GM23338 (cell line): Measurements from ENCODE around the gene C1orf116. TPM values are rescaled to one million over a fixed set of nuclear protein-coding genes. Genes with fewer than 3 reads are reported as not detected.

Source experiments
- ATAC-seq: fragments of 200-7000 bp; cut with Tn5 transposase; 3 replicates; pipeline ENCODE4 v1.9.1; 2020
- DNase-seq: peaks from one replicate; pipeline ENCODE4 v3.0.0-alpha.2; 2015; ENCODE audit warnings: low spot score
- H2AFZ ChIP-seq: fragments of 200-600 bp; sonication (generic); 2 replicates; pipeline ENCODE4 v1.8.0; 2016; ENCODE audit warnings: antibody characterized with exemption, mild to moderate bottlenecking, moderate library complexity
- H3F3A ChIP-seq: fragments of 200-600 bp; sonication (generic); replicated peaks from 2 replicates; pipeline ENCODE4 v1.8.0; 2017; ENCODE audit warnings: antibody characterized with exemption, mixed run types, low read depth
- H3K27ac ChIP-seq: fragments of 200-600 bp; sonication (generic); 2 replicates; pipeline ENCODE4 v1.6.1; 2016; ENCODE audit warnings: low read depth
- H3K27me3 ChIP-seq: fragments of 200-600 bp; sonication (generic); 2 replicates; pipeline ENCODE4 v1.8.0; 2016; ENCODE audit warnings: mild to moderate bottlenecking, mixed run types, moderate library complexity; ENCODE audit not compliant: insufficient read depth
- H3K36me3 ChIP-seq: fragments of 200-600 bp; sonication (generic); 2 replicates; pipeline ENCODE4 v1.8.0; 2016; ENCODE audit warnings: mild to moderate bottlenecking; ENCODE audit not compliant: insufficient read depth
- H3K4me1 ChIP-seq: fragments of 200-600 bp; sonication (generic); 2 replicates; pipeline ENCODE4 v1.8.0; 2016; ENCODE audit warnings: mild to moderate bottlenecking, moderate library complexity; ENCODE audit not compliant: insufficient read depth
- H3K4me2 ChIP-seq: fragments of 200-600 bp; sonication (generic); 2 replicates; pipeline ENCODE4 v1.7.1; 2017; ENCODE audit warnings: mixed run types
- H3K4me3 ChIP-seq: fragments of 200-600 bp; sonication (generic); 2 replicates; pipeline ENCODE4 v1.6.1; 2016; ENCODE audit warnings: mixed run types
- H3K79me2 ChIP-seq: fragments of 200-600 bp; sonication (generic); replicated peaks from 2 replicates; pipeline ENCODE4 v1.8.0; 2017; ENCODE audit warnings: mild to moderate bottlenecking; ENCODE audit not compliant: insufficient read depth
- H3K9me2 ChIP-seq: fragments of 200-600 bp; sonication (generic); 2 replicates; pipeline ENCODE4 v1.8.0; 2017; ENCODE audit not compliant: insufficient read depth
- H4K20me1 ChIP-seq: fragments of 200-600 bp; sonication (generic); replicated peaks from 2 replicates; pipeline ENCODE4 v1.8.0; 2017; ENCODE audit warnings: mild to moderate bottlenecking; ENCODE audit not compliant: insufficient read depth
- H3K27ac Mint-ChIP-seq: 2 replicates; pipeline ENCODE4 v1.8.0; 2020; ENCODE audit warnings: inconsistent platforms, mild to moderate bottlenecking, moderate library complexity, mixed read lengths
- H3K27me3 Mint-ChIP-seq: 3 replicates; pipeline ENCODE4 v1.8.0; 2022; ENCODE audit warnings: low read depth, mild to moderate bottlenecking, moderate library complexity, mixed read lengths, inconsistent platforms; ENCODE audit not compliant: insufficient read depth, poor library complexity
- H3K36me3 Mint-ChIP-seq: 3 replicates; pipeline ENCODE4 v1.8.0; 2021; ENCODE audit warnings: low read depth, mild to moderate bottlenecking, inconsistent platforms, moderate library complexity, mixed read lengths
- H3K4me1 Mint-ChIP-seq: 3 replicates; pipeline ENCODE4 v1.8.0; 2020; ENCODE audit warnings: mild to moderate bottlenecking, inconsistent platforms, mixed read lengths
- H3K4me3 Mint-ChIP-seq: 3 replicates; pipeline ENCODE4 v1.8.0; 2021; ENCODE audit warnings: moderate library complexity, mild to moderate bottlenecking, inconsistent platforms, mixed read lengths
- H3K9me3 Mint-ChIP-seq: 3 replicates; pipeline ENCODE4 v1.8.0; 2020; ENCODE audit warnings: moderate library complexity, mild to moderate bottlenecking, inconsistent platforms, mixed read lengths
- JUNB ChIP-seq: IDR thresholded peaks from one replicate; pipeline ENCODE4 v1.6.1; 2016; ENCODE audit warnings: antibody characterized with exemption; ENCODE audit not compliant: unreplicated experiment
- ZNF331 ChIP-seq: fragments of 250-450 bp; sonication (Bioruptor Pico); IDR thresholded peaks from 2 replicates; pipeline ENCODE4 v1.5.0; 2020; ENCODE audit warnings: low read depth, mild to moderate bottlenecking, moderate library complexity
- polyA plus RNA-seq: library from polyadenylated mRNA; unstranded; fragments of >200 nt; fragmentation: Nextera tagmentation; extraction: Ambion mirVana; gene quantifications from 2 replicates; pipeline ENCODE4 v1.2.1, GENCODE V29; 2016
- total RNA-seq: library from RNA; depleted of rRNA; stranded (reverse); fragments of >200 nt; shearing (Covaris generic); gene quantifications from 2 replicates; pipeline ENCODE4 v1.2.3, GENCODE V29; 2014
- TF ChIP-seq, protein P1 (sequence below): IDR thresholded peaks from one replicate; pipeline ENCODE4 v1.6.1; 2018; ENCODE audit warnings: antibody characterized with exemption; ENCODE audit not compliant: unreplicated experiment
- TF ChIP-seq, protein P2 (sequence below), 2 experiments: fragments of 200-600 bp in 1 of 2; sonication (generic) in 1 of 2; conservative IDR thresholded peaks; 2 replicates each; pipeline versions ENCODE4 v1.5.1 to v1.6.1; 2016 to 2017; ENCODE audit warnings: antibody characterized with exemption in 2 of 2, low read depth in 2 of 2, mild to moderate bottlenecking in 2 of 2, moderate library complexity in 1 of 2
- TF ChIP-seq, protein P3 (sequence below): IDR thresholded peaks from 2 replicates; pipeline ENCODE4 v1.6.1; 2016; ENCODE audit warnings: antibody characterized with exemption

C1orf116 gene
- total and polyA plus RNA-seq, 2 experiments from 2014 or later: 2.3 to 5.3 TPM

DNA sequence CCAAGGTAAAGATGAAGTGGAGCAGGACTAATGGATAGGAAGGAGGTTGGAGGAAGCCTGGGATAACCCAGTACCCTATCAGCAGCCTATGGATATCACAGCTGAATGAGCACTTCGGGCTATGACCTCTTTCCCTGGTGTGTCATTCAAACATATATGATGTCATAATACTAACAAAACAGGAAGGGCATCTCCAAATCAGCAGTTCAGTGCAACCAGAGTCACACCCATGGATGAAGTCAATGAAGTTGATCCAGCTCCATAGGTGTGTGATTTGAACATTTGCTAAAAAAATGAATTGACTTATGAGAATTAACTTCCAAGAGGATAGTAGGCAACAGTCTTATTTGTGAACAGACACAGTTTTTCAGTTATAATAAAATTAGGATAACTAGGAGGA lies 1.7 kb upstream of the C1orf116 start (continued):
- TF ChIP-seq, protein P1, sequence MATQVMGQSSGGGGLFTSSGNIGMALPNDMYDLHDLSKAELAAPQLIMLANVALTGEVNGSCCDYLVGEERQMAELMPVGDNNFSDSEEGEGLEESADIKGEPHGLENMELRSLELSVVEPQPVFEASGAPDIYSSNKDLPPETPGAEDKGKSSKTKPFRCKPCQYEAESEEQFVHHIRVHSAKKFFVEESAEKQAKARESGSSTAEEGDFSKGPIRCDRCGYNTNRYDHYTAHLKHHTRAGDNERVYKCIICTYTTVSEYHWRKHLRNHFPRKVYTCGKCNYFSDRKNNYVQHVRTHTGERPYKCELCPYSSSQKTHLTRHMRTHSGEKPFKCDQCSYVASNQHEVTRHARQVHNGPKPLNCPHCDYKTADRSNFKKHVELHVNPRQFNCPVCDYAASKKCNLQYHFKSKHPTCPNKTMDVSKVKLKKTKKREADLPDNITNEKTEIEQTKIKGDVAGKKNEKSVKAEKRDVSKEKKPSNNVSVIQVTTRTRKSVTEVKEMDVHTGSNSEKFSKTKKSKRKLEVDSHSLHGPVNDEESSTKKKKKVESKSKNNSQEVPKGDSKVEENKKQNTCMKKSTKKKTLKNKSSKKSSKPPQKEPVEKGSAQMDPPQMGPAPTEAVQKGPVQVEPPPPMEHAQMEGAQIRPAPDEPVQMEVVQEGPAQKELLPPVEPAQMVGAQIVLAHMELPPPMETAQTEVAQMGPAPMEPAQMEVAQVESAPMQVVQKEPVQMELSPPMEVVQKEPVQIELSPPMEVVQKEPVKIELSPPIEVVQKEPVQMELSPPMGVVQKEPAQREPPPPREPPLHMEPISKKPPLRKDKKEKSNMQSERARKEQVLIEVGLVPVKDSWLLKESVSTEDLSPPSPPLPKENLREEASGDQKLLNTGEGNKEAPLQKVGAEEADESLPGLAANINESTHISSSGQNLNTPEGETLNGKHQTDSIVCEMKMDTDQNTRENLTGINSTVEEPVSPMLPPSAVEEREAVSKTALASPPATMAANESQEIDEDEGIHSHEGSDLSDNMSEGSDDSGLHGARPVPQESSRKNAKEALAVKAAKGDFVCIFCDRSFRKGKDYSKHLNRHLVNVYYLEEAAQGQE: no peak
- TF ChIP-seq JUNB: no peak

DNA sequence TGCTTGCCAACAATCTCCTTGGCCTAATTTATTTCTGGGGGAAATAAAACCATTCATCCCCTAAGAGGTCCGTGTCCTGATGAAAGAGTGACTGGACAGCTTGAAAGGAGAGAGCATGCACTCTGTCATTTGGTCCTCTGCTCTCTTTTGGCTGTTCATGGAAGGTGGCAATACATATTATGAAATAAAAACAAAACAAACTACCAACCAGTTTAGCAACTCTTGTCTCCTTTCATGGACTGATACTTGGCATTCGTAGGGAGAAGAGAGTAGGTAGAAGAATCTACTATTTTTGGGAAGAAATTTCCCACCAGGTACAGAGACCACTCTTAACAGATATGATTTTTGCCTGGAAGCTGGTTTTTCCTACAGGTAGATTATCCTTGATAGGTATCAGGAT lies 746 bp upstream of the C1orf116 start:
- no peak for DNase-seq
- Histone ChIP-seq H2AFZ (peak overlapping the region; percentile 25; the same call in 1 of the 2 replicates), H3K27me3 (no peaks in the 10 kb centered on the region), H3K9me2 (peaks cover 10% of the 10 kb centered on the region; the same call in 1 of the 2 replicates), H3F3A (no peaks in the 10 kb centered on the region), H3K4me3 (no peak overlapping the region), H3K79me2 (no peaks in the 10 kb centered on the region), H3K36me3 (no peaks in the 10 kb centered on the region), H4K20me1 (no peaks in the 10 kb centered on the region), H3K4me2 (peak overlapping the region; percentile 31; the same call in 1 of the 2 replicates), H3K27ac (no peak overlapping the region), H3K4me1 (peaks cover 34% of the 10 kb centered on the region)
- ATAC-seq: no peak
- TF ChIP-seq ZNF331: no peak
- Mint-ChIP-seq H3K9me3 (no peaks in the 10 kb centered on the region), H3K27ac (peak overlapping the region; percentile 79), H3K36me3 (no peaks in the 10 kb centered on the region), H3K27me3 (no peaks in the 10 kb centered on the region), H3K4me3 (no peak overlapping the region; the same call in 2 of the 3 replicates), H3K4me1 (peaks cover 46% of the 10 kb centered on the region)

DNA sequence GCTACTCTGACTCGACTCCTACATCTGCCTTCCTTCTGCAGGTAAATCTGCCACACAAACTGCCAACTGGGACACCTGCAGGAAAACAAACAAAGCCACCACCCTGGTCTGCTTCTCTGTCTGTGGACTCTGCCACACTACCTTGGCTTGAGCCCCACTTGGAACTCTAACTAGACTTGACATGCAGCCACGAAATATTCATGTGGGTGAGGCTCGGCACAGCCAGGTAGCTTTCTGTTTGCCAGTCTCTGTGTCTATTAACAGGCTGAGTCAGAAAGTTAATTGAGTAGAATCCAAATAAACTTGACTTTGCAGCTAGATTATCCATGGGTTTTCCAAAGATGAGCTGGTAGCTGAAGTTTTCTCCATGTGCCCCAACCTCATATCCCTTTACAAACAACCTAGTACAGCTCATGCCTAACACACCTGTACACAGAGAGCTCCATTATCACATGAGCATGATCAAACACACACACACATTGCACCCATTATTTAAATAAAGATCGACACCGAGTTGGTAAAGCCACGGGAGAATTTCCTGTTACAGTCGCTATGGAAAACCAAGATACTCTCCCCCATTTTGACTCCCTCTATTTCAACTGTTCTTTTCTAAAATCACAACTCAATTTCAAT lies 808 bp downstream of the C1orf116 start:
- ATAC-seq (no peak), DNase-seq (no peak)
- Mint-ChIP-seq H3K4me1 (peaks cover 53% of the 10 kb centered on the region), H3K27me3 (no peaks in the 10 kb centered on the region), H3K9me3 (no peaks in the 10 kb centered on the region), H3K27ac (peak overlapping the region; percentile 79), H3K36me3 (no peaks in the 10 kb centered on the region), H3K4me3 (peak overlapping the region; percentile 61)
- Histone ChIP-seq H2AFZ (no peak overlapping the region), H3K27ac (peak overlapping the region; percentile 62; the same call in 1 of the 2 replicates), H3K4me3 (peak overlapping the region; percentile 34), H3K79me2 (no peaks in the 10 kb centered on the region), H3K9me2 (peaks cover 10% of the 10 kb centered on the region; the same call in 1 of the 2 replicates), H3K4me1 (peaks cover 34% of the 10 kb centered on the region), H3F3A (no peaks in the 10 kb centered on the region), H4K20me1 (no peaks in the 10 kb centered on the region), H3K27me3 (no peaks in the 10 kb centered on the region), H3K36me3 (no peaks in the 10 kb centered on the region), H3K4me2 (peak overlapping the region; percentile 67)
- TF ChIP-seq, protein P2, sequence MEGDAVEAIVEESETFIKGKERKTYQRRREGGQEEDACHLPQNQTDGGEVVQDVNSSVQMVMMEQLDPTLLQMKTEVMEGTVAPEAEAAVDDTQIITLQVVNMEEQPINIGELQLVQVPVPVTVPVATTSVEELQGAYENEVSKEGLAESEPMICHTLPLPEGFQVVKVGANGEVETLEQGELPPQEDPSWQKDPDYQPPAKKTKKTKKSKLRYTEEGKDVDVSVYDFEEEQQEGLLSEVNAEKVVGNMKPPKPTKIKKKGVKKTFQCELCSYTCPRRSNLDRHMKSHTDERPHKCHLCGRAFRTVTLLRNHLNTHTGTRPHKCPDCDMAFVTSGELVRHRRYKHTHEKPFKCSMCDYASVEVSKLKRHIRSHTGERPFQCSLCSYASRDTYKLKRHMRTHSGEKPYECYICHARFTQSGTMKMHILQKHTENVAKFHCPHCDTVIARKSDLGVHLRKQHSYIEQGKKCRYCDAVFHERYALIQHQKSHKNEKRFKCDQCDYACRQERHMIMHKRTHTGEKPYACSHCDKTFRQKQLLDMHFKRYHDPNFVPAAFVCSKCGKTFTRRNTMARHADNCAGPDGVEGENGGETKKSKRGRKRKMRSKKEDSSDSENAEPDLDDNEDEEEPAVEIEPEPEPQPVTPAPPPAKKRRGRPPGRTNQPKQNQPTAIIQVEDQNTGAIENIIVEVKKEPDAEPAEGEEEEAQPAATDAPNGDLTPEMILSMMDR (conservative IDR thresholded peaks at IDR 0.05; ENCODE audit: low read depth in 2 of 2): no peak
- TF ChIP-seq, protein P3, sequence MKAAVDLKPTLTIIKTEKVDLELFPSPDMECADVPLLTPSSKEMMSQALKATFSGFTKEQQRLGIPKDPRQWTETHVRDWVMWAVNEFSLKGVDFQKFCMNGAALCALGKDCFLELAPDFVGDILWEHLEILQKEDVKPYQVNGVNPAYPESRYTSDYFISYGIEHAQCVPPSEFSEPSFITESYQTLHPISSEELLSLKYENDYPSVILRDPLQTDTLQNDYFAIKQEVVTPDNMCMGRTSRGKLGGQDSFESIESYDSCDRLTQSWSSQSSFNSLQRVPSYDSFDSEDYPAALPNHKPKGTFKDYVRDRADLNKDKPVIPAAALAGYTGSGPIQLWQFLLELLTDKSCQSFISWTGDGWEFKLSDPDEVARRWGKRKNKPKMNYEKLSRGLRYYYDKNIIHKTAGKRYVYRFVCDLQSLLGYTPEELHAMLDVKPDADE: no peak
